ENCODE measurements around the gene ATP6V0A1. TPM values are rescaled to one million over a fixed set of nuclear protein-coding genes. Genes with fewer than 3 reads are reported as not detected.
"Not testable (repeated sequence)": the region's sequence is repeated elsewhere in the genome, so short reads cannot be mapped to it uniquely, and the experiment has no call there.

ATP6V0A1 gene
- total RNA-seq, 1 experiment from 2014 or later = 42.0 TPM

GRCh38 chr17:42547698-42548069, 89.0 kb downstream of the ATP6V0A1 start:
- DNase-seq (ENCODE audit: low read depth) = no peak
- in situ Hi-C loops (cut with HindIII; ENCODE audit: low pct_unique_long_range_greater_than_20kb, low sequenced_read_pairs) = no loop called here

GRCh38 chr17:42548070-42548837, 89.6 kb downstream of the ATP6V0A1 start:
- in situ Hi-C loops (cut with HindIII; ENCODE audit: low pct_unique_long_range_greater_than_20kb, low sequenced_read_pairs) = no loop called here
- peak; percentile 73 for DNase-seq (ENCODE audit: low read depth)

- in situ Hi-C loops (cut with HindIII; ENCODE audit: low pct_unique_long_range_greater_than_20kb, low sequenced_read_pairs) = no loop called here
- no peak for DNase-seq (ENCODE audit: low read depth)
These were observed 90.5 kb downstream of the ATP6V0A1 start for GRCh38 chr17:42548993-42549755.

GRCh38 chr17:42552736-42553135, 94.1 kb downstream of the ATP6V0A1 start, which contains the start of gene HSD17B1:
HSD17B1 (plus strand) TSS chr17:42552923; CDS start chr17:42552934, 11 bp downstream.
- DNase-seq (ENCODE audit: low read depth); in situ Hi-C loops (cut with HindIII; ENCODE audit: low pct_unique_long_range_greater_than_20kb, low sequenced_read_pairs): not testable (repeated sequence)

GRCh38 chr17:42553161-42553818, 94.6 kb downstream of the ATP6V0A1 start:
- DNase-seq (ENCODE audit: low read depth) = no peak
- in situ Hi-C loops (cut with HindIII; ENCODE audit: low pct_unique_long_range_greater_than_20kb, low sequenced_read_pairs) = no loop called here

- DNase-seq (ENCODE audit: low read depth) = no peak
- in situ Hi-C loops (cut with HindIII; ENCODE audit: low pct_unique_long_range_greater_than_20kb, low sequenced_read_pairs) = no loop called here
These were observed 95.2 kb downstream of the ATP6V0A1 start for GRCh38 chr17:42553866-42554249.

GRCh38 chr17:42554250-42555121, 95.8 kb downstream of the ATP6V0A1 start:
- in situ Hi-C loops (cut with HindIII; ENCODE audit: low pct_unique_long_range_greater_than_20kb, low sequenced_read_pairs) = no loop called here
- peak; percentile 77 for DNase-seq (ENCODE audit: low read depth)

- in situ Hi-C loops (cut with HindIII; ENCODE audit: low pct_unique_long_range_greater_than_20kb, low sequenced_read_pairs) = no loop called here
These were observed 96.5 kb downstream of the ATP6V0A1 start for GRCh38 chr17:42555122-42555622.

GRCh38 chr17:42555961-42556617, 97.4 kb downstream of the ATP6V0A1 start:
- peak; percentile 39 for DNase-seq (ENCODE audit: low read depth)
- in situ Hi-C loops (cut with HindIII; ENCODE audit: low pct_unique_long_range_greater_than_20kb, low sequenced_read_pairs) = not testable (repeated sequence)

More at GRCh38 chr17:42555122-42555622, 96.5 kb downstream of the ATP6V0A1 start:
- no peak for DNase-seq (ENCODE audit: low read depth)

GRCh38 chr17:42559075-42559474, 100.4 kb downstream of the ATP6V0A1 start:
- in situ Hi-C loops (cut with HindIII; ENCODE audit: low pct_unique_long_range_greater_than_20kb, low sequenced_read_pairs) = no loop called here
- DNase-seq (ENCODE audit: low read depth) = no peak

- DNase-seq (ENCODE audit: low read depth) = no peak
- in situ Hi-C loops (cut with HindIII; ENCODE audit: low pct_unique_long_range_greater_than_20kb, low sequenced_read_pairs) = no loop called here
These were observed 101.6 kb downstream of the ATP6V0A1 start for GRCh38 chr17:42560246-42560645.

- peak; percentile 89 for DNase-seq (ENCODE audit: low read depth)
- in situ Hi-C loops (cut with HindIII; ENCODE audit: low pct_unique_long_range_greater_than_20kb, low sequenced_read_pairs) = no loop called here
These were observed 103.3 kb downstream of the ATP6V0A1 start, which contains the start of gene COASY for GRCh38 chr17:42561897-42562387. COASY (plus strand) TSS chr17:42562148; CDS start chr17:42562623, 475 bp downstream.

- DNase-seq (ENCODE audit: low read depth) = no peak
- in situ Hi-C loops (cut with HindIII; ENCODE audit: low pct_unique_long_range_greater_than_20kb, low sequenced_read_pairs) = no loop called here
These were observed 103.9 kb downstream of the ATP6V0A1 start for GRCh38 chr17:42562388-42563142.

- in situ Hi-C loops (cut with HindIII; ENCODE audit: low pct_unique_long_range_greater_than_20kb, low sequenced_read_pairs) = no loop called here
- peak; percentile 25 for DNase-seq (ENCODE audit: low read depth)
These were observed 104.4 kb downstream of the ATP6V0A1 start for GRCh38 chr17:42563143-42563509.

- in situ Hi-C loops (cut with HindIII; ENCODE audit: low pct_unique_long_range_greater_than_20kb, low sequenced_read_pairs) = no loop called here
- DNase-seq (ENCODE audit: low read depth) = peak; percentile 65
These were observed 104.9 kb downstream of the ATP6V0A1 start for GRCh38 chr17:42563543-42563942.

- DNase-seq (ENCODE audit: low read depth) = no peak
- in situ Hi-C loops (cut with HindIII; ENCODE audit: low pct_unique_long_range_greater_than_20kb, low sequenced_read_pairs) = no loop called here
These were observed 105.3 kb downstream of the ATP6V0A1 start for GRCh38 chr17:42563950-42564349.

All from Caki2 (cell line).